K562 (cell line): ENCODE data around the gene NME4. TPM values are rescaled to one million over a fixed set of nuclear protein-coding genes. Genes with fewer than 3 reads are reported as not detected.

ENCODE experiments used
- ARID1B ChIP-seq: fragments of 450-650 bp; IDR thresholded peaks from 2 replicates; pipeline ENCODE4 v1.6.1; 2016; ENCODE audit warnings: antibody characterized with exemption, mild to moderate bottlenecking, inconsistent platforms
- ATF1 ChIP-seq, 2 experiments: fragments of 450-650 bp in 1 of 2; IDR thresholded peaks; 2 replicates each; pipeline ENCODE4 v1.6.1; 2016; ENCODE audit warnings: missing compliant biosample characterization in 1 of 2, missing genetic modification characterization in 1 of 2
- ATF7 ChIP-seq: fragments of 450-650 bp; IDR thresholded peaks from 2 replicates; pipeline ENCODE4 v1.7.1; 2014; ENCODE audit warnings: mild to moderate bottlenecking, moderate library complexity
- CCNT2 ChIP-seq: IDR thresholded peaks from 2 replicates; pipeline ENCODE4 v1.6.1; 2011; ENCODE audit warnings: borderline replicate concordance, low read depth, mild to moderate bottlenecking, moderate library complexity, mixed read lengths, low read length; ENCODE audit not compliant: insufficient read length; ENCODE audit errors: extremely low read depth
- CHD1 ChIP-seq: fragments of 200-600 bp; sonication (generic); IDR thresholded peaks from one replicate; pipeline ENCODE4 v1.6.1; 2012; ENCODE audit warnings: mild to moderate bottlenecking, moderate library complexity, low read length, inconsistent platforms
- CTBP1 ChIP-seq: fragments of 450-650 bp; IDR thresholded peaks from 2 replicates; pipeline ENCODE4 v1.6.1; 2016; ENCODE audit warnings: borderline replicate concordance
- ELK3 ChIP-seq: fragments of 450-650 bp; formaldehyde crosslinking; IDR thresholded peaks from 2 replicates; pipeline ENCODE4 v1.4.0; 2020; ENCODE audit warnings: mild to moderate bottlenecking
- ILF3 ChIP-seq: fragments of 450-650 bp; IDR thresholded peaks from 2 replicates; pipeline ENCODE4 v1.6.1; 2018; ENCODE audit warnings: antibody characterized with exemption, mild to moderate bottlenecking, moderate library complexity, borderline replicate concordance
- MAX ChIP-seq: sonication (generic); formaldehyde crosslinking; IDR thresholded peaks from 2 replicates; pipeline ENCODE4 v1.9.0; 2022; ENCODE audit warnings: mild to moderate bottlenecking, missing genetic modification reagents
- MTA1 ChIP-seq: fragments of 450-650 bp; IDR thresholded peaks from 2 replicates; pipeline ENCODE4 v1.6.1; 2017; ENCODE audit warnings: borderline replicate concordance
- NUFIP1 ChIP-seq: fragments of 450-650 bp; IDR thresholded peaks from 2 replicates; pipeline ENCODE4 v1.6.1; 2018; ENCODE audit not compliant: partially characterized antibody
- PCBP2 ChIP-seq: fragments of 200-400 bp; formaldehyde crosslinking; IDR thresholded peaks from 2 replicates; pipeline ENCODE4 v1.6.1; 2018; ENCODE audit warnings: low read length, low read depth, mild to moderate bottlenecking, moderate library complexity; ENCODE audit not compliant: poor library complexity, severe bottlenecking
- RBFOX2 ChIP-seq: fragments of 200-400 bp; formaldehyde crosslinking; IDR thresholded peaks from 2 replicates; pipeline ENCODE4 v1.6.1; 2017; ENCODE audit warnings: low read depth, mild to moderate bottlenecking, low read length, moderate library complexity
- RBM39 ChIP-seq: fragments of 200-400 bp; formaldehyde crosslinking; optimal IDR thresholded peaks from 2 replicates; pipeline ENCODE3; 2018; ENCODE audit warnings: low read depth, low read length
- SP2 ChIP-seq: IDR thresholded peaks from 2 replicates; pipeline ENCODE4 v1.6.1; 2011; ENCODE audit warnings: mild to moderate bottlenecking, low read depth, low read length, moderate library complexity; ENCODE audit not compliant: poor library complexity, severe bottlenecking; ENCODE audit errors: extremely low read depth
- SRSF3 ChIP-seq: fragments of 200-400 bp; formaldehyde crosslinking; IDR thresholded peaks from 2 replicates; pipeline ENCODE4 v1.6.1; 2016; ENCODE audit warnings: mild to moderate bottlenecking, low read length, moderate library complexity; ENCODE audit not compliant: insufficient read depth
- TSHZ1 ChIP-seq: fragments of 250-450 bp; sonication (Bioruptor Pico); IDR thresholded peaks from 2 replicates; pipeline ENCODE4 v1.4.0; 2020; ENCODE audit warnings: mild to moderate bottlenecking, moderate library complexity
- XRCC3 ChIP-seq: fragments of 450-650 bp; IDR thresholded peaks from 2 replicates; pipeline ENCODE4 v1.6.1; 2017; ENCODE audit warnings: mild to moderate bottlenecking, moderate library complexity
- ZEB2 ChIP-seq: fragments of 450-650 bp; IDR thresholded peaks from 2 replicates; pipeline ENCODE4 v1.6.1; 2016
- ZNF134 ChIP-seq: fragments of 250-450 bp; sonication (Bioruptor Pico); conservative IDR thresholded peaks from 2 replicates; pipeline ENCODE4 v1.4.0; 2020
- ZNF23 ChIP-seq: fragments of 250-450 bp; sonication (Bioruptor Pico); IDR thresholded peaks from 2 replicates; pipeline ENCODE4 v1.4.0; 2020; ENCODE audit warnings: mild to moderate bottlenecking
- ZNF511 ChIP-seq: sonication (generic); formaldehyde crosslinking; IDR thresholded peaks from 2 replicates; pipeline ENCODE4 v1.8.0; 2022; ENCODE audit warnings: mild to moderate bottlenecking, missing genetic modification reagents
- ZNF75A ChIP-seq: fragments of 450-650 bp; formaldehyde crosslinking; IDR thresholded peaks from 2 replicates; pipeline ENCODE4 v1.4.0; 2020; ENCODE audit warnings: mild to moderate bottlenecking
- polyA plus RNA-seq, 8 experiments: library from polyadenylated mRNA; depleted of rRNA in 4 of 8; stranded (reverse) in 5 of 8; unstranded in 3 of 8; fragments of >200 nt; fragmentation: Nextera tagmentation in 2 of 8; fragmentation: Illumina TruSeq in 1 of 8; extraction: Ambion mirVana in 2 of 8; extraction: Trizol in 1 of 8; gene quantifications; 2 replicates each; pipeline versions ENCODE4 v1.2.1 to v1.2.3, GENCODE V29; 2011 to 2014; ENCODE audit warnings: inconsistent platforms in 1 of 8, missing spikeins in 1 of 8
- total RNA-seq, 7 experiments: library from RNA; depleted of rRNA in 6 of 7; stranded (reverse); fragments of >200 nt in 6 of 7; fragmentation: Illumina TruSeq in 2 of 7; extraction: Trizol in 2 of 7; gene quantifications; 2 replicates each; pipeline versions ENCODE4 v1.2.1 to v1.2.3, GENCODE V29; 2011 to 2021; ENCODE audit warnings: low replicate concordance in 1 of 7

The NME4 gene
- total and polyA plus RNA-seq, 9 of the 15 experiments (the other 6 are each of a cell fraction or from before 2014, with no cell fraction given): 15.4 to 264 (median 139) TPM

GRCh38 chr16:353404-354290 is 43.4 kb upstream of the NME4 start (continued):
- TF ChIP-seq TSHZ1 (no peak), RBFOX2 (peak; percentile 41), ATF1 (CRISPR knock-in tag; IDR thresholded peaks at IDR 0.05) (no peak), ATF1 (tag; IDR thresholded peaks at IDR 0.05) (0 out of 2 replicates have a peak, but pooled peaks have one; percentile 8), ZNF511 (no peak), XRCC3 (no peak), ELK3 (no peak), MAX (CRISPR knock-in tag) (peak; percentile 37; the same call in 1 of the 2 replicates), SRSF3 (no peak), CHD1 (no peak), CTBP1 (0 out of 2 replicates have a peak, but pooled peaks have one; percentile 2), NUFIP1 (no peak), MTA1 (no peak), ATF7 (0 out of 2 replicates have a peak, but pooled peaks have one; percentile 4), ZNF134 (CRISPR knock-in tag) (no peak), CCNT2 (no peak), ZNF23 (CRISPR knock-in tag) (no peak), RBM39 (no peak), SP2 (no peak), ZNF75A (no peak), PCBP2 (no peak), ZEB2 (no peak), ARID1B (no peak), ILF3 (no peak)
